MG63 (cell line): ENCODE data around the gene CDX2. TPM values are rescaled to one million over a fixed set of nuclear protein-coding genes. Genes with fewer than 3 reads are reported as not detected.

Experiments used
- DNase-seq: peaks from one replicate; pipeline ENCODE4 v3.0.0-alpha.2; 2020
- H3K27me3 ChIP-seq: fragments of 250-450 bp; sonication (Bioruptor Pico); 2 replicates; pipeline ENCODE4 v1.5.1; 2020; ENCODE audit warnings: mild to moderate bottlenecking, moderate library complexity
- H3K36me3 ChIP-seq: fragments of 250-450 bp; sonication (Bioruptor Pico); 2 replicates; pipeline ENCODE4 v1.5.1; 2020; ENCODE audit warnings: mild to moderate bottlenecking, moderate library complexity
- H3K4me3 ChIP-seq: fragments of 250-450 bp; sonication (Bioruptor Pico); 2 replicates; pipeline ENCODE4 v1.5.1; 2020; ENCODE audit warnings: mild to moderate bottlenecking, moderate library complexity
- H3K9me3 ChIP-seq: fragments of 250-450 bp; sonication (Bioruptor Pico); 2 replicates; pipeline ENCODE4 v1.5.1; 2020; ENCODE audit warnings: mild to moderate bottlenecking, moderate library complexity
- total RNA-seq: library from RNA; depleted of rRNA; stranded (reverse); fragments of >200 nt; shearing (Covaris generic); gene quantifications from 2 replicates; pipeline ENCODE4 v1.2.3, GENCODE V29; 2014; ENCODE audit warnings: low replicate concordance; rRNA removed

CDX2 gene
- total RNA-seq, 1 experiment from 2014 or later, result 0.07 TPM

DNA sequence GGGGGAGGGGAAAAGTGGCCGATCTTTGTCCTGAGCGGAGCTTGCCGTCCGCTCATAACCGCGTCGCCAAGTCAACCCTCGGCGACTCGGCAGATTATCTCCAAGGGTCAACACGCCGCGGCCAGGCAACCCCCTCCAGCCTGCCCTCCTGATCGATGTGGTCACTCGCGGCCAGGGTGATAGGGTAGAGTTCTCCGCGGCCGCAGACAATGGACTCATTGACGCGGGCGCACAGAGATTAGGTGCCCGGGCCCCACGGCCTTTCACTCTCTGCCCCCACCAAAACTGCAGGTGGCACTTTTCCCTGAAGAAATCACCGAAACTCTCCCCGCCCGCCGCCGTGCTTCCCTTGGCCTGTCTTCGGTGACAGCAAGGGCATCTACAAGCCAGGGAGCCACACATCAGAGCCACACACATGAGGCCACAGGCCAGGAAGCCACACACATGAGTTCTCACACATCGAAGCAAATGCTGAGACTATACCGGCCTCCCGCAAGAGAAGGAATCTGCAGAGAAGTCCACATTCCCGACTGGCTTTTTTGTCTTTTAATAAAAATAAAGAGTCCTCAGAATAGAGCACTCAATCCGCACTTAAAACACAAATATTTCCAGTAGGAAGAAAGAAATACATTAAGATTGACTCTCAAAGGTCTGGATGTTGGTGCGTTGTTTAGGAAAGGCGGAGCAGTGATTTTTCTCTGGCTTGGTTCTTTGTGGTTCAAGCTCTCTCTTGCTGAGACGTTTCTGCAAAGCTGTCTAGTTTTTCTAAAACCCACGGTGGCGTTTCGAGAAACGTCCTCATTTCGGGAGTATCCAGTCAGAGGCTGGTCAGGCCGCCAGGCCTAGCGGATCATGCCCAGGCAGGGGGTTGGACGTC lies 50.8 kb downstream of the CDX2 start:
- Histone ChIP-seq H3K27me3 (0 out of 2 replicates have a peak, but pooled peaks cover 2% of the 10 kb centered on the region), H3K4me3 (no peak overlapping the region)
- DNase-seq, result no peak

DNA sequence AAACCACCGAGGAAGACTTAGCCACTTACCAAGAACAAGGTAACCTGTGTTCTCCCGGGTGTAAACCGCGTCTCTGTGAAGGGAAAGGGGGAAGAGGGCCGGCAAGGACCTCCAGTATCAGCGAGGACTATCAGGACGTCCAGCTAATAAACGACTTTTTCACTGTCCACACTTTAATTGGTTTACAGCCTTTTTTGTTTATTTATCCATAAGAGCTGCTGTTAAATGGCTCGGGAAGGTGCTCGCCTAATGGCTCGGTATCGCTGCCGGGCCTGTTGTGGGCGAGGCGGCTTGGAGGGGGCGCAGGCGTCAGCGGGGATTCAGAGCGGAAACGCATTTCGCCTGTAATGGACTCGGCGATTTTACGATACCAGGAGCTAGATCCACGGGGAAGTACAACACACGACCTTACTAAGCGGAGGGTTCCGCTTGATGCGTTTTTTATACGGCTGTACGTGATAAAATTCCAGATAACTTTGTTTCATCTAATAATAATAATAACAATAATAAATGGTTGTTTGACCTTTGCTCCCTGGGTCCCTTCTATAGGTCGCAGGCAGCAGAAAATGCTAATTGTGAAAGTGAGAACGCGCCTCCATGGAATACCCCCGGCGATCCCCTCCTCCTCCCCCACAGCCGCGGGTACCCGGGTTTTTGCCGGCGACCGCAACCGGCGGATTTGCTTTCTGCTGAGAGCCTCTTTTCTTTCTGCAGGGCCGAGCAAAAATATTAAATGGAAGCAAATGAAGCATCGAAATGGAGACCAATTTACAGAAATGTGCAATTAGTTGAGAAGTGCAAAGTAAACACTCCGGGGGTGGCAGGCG lies 51.8 kb downstream of the CDX2 start:
- H3K36me3 ChIP-seq, result no peaks in the 10 kb centered on the region
- no peak for DNase-seq
- H3K4me3 ChIP-seq, result no peak overlapping the region
- no peaks in the 10 kb centered on the region for H3K9me3 ChIP-seq
- H3K27me3 ChIP-seq, result 0 out of 2 replicates have a peak, but pooled peaks cover 2% of the 10 kb centered on the region

More for the DNA sequence above, 50.8 kb downstream of the CDX2 start:
- no peaks in the 10 kb centered on the region for H3K36me3 ChIP-seq
- no peaks in the 10 kb centered on the region for H3K9me3 ChIP-seq

DNA sequence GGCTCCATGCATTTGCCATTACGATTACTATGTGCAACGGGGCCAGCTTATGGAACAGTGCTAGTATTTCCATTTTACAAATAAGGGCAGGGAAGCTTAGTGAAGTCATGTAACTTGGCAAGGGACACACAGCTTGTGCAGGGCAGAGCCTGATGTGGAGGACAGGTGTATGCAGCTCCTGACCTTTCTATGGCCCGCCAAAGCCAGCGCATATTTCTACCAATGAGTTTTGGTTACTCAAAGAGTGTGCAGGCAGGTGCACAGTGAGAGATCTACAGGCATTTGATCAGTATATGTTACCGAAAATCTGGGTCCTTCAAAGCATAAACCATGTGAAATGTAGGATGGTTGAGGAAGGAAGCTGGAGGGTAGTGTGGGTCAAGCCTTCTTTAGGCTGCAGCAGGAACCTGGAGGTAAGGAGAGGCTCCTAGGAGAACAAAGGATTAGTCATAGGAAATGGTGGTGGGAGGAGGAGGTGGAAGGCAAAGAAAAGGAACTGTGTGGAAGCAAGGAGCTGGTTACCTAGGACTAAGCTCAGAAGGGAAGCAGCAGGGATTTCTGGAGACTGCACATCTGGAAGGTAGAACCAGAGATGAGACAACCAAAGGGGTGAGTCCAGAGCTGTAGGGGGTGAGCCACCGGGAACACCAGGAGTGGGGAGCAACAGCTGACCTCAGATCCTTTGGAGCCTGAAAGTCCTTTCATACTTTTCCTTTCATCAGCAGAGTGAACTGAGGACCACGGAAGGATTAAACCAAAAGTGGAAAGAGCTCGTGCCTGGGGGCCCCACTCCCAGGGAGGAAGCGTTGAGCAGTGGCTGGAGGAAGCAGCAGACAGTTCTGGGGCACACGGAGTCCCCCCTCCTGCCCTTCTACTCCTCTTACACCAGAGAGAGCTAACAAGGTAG lies 53.6 kb downstream of the CDX2 start:
- Histone ChIP-seq H3K9me3 (no peaks in the 10 kb centered on the region), H3K27me3 (no peaks in the 10 kb centered on the region), H3K36me3 (no peaks in the 10 kb centered on the region), H3K4me3 (no peak overlapping the region)
- DNase-seq, result no peak

DNA sequence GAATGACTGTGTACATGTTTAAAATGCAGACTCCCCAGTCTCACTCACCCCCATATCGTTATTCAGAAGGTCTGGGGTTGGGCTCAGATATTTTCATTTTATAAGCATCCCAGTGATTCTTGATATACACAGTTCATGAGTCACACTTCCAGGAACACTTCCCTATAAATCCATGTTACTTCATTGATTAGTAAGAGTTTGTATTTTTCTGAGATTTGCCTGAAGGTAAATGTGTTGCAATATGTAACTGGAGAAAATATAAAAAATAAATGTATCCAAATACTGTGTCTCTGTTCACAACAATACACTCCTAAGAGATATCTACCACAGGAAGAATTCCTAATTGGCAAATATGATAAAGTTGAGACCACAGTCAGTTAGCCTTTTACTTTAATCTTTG lies 56.0 kb downstream of the CDX2 start:
- Histone ChIP-seq H3K9me3 (no peaks in the 10 kb centered on the region), H3K27me3 (peaks cover 9% of the 10 kb centered on the region)
- DNase-seq, result no peak

DNA sequence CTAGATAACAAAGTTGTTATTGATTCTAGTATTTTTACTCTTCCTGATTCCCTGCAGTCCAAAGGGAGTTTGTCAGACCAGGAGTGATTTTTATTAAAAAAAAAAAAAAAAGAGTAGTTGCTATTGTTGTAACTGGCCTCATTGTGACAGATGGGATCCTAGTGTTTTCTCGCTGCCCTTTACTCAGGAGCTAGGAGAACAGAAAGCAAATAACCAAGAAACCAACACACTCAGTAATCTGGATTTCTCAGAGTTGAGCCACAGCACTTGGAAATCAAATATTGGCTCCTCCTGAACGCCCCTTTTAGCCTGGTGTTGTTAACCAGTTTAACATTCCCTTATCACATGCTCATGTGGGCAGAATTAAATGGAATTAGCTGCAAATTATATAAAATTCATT lies 57.6 kb downstream of the CDX2 start:
- H3K27me3 ChIP-seq, result peaks cover 13% of the 10 kb centered on the region
- no peaks in the 10 kb centered on the region for H3K9me3 ChIP-seq
- no peak overlapping the region for H3K4me3 ChIP-seq
- DNase-seq, result no peak
- no peaks in the 10 kb centered on the region for H3K36me3 ChIP-seq

More for the DNA sequence above, 56.0 kb downstream of the CDX2 start:
- Histone ChIP-seq H3K4me3 (no peak overlapping the region), H3K36me3 (no peaks in the 10 kb centered on the region)

Other genes starting within 250 kb of the CDX2 start
- gene GSX1, start 176.8 kb downstream of the CDX2 start, total RNA-seq, result not detected in 2 replicates
- gene PDX1, start 49.3 kb downstream of the CDX2 start, total RNA-seq, result not detected in 2 replicates
- not detected in 2 replicates for gene URAD, start 19.4 kb upstream of the CDX2 start, total RNA-seq
- not detected in 2 replicates for gene FLT3, start 131.3 kb upstream of the CDX2 start, total RNA-seq
- 11.6 and 17.7 TPM in 2 replicates for gene PAN3, start 169.2 kb upstream of the CDX2 start, total RNA-seq